HepG2 (cell line): Measurements from ENCODE around the gene USP10. TPM values are rescaled to one million over a fixed set of nuclear protein-coding genes. Genes with fewer than 3 reads are reported as not detected.
A peak's percentile ranks its signal among the peaks of the same experiment; 100 is the strongest.

ENCODE experiments used
- ARID4A ChIP-seq: sonication (generic); formaldehyde crosslinking; IDR thresholded peaks from 2 replicates; pipeline ENCODE4 v1.5.0; 2020; ENCODE audit warnings: mild to moderate bottlenecking, missing genetic modification reagents, borderline replicate concordance
- ATF7-NPFF ChIP-seq: sonication (generic); formaldehyde crosslinking; IDR thresholded peaks from 2 replicates; pipeline ENCODE4 v1.8.1; 2023; ENCODE audit warnings: mild to moderate bottlenecking, low read depth, missing genetic modification reagents, moderate library complexity
- DRAP1 ChIP-seq: IDR thresholded peaks from 2 replicates; pipeline ENCODE4 v1.6.1; 2016; ENCODE audit warnings: missing genetic modification reagents, missing compliant biosample characterization
- ETV6 ChIP-seq: sonication (generic); formaldehyde crosslinking; conservative IDR thresholded peaks from 2 replicates; pipeline ENCODE4 v1.4.0; 2020; ENCODE audit warnings: missing genetic modification reagents
- HNRNPLL ChIP-seq: fragments of 200-400 bp; formaldehyde crosslinking; IDR thresholded peaks from 2 replicates; pipeline ENCODE4 v1.6.1; 2017; ENCODE audit warnings: mild to moderate bottlenecking, low read depth, low read length; ENCODE audit not compliant: poor library complexity, severe bottlenecking
- MAZ ChIP-seq, 2 experiments: sonication (generic) in 1 of 2; formaldehyde crosslinking in 1 of 2; IDR thresholded peaks; 2 replicates each; pipeline versions ENCODE4 v1.5.0 to v1.6.1; 2012 to 2020; ENCODE audit warnings: low read depth in 2 of 2, mild to moderate bottlenecking in 2 of 2, borderline replicate concordance in 1 of 2, improper control_type of control experiment in 1 of 2, low read length in 1 of 2, missing genetic modification reagents in 1 of 2, moderate library complexity in 1 of 2
- MYC ChIP-seq: sonication (generic); formaldehyde crosslinking; IDR thresholded peaks from 2 replicates; pipeline ENCODE4 v1.9.0; 2021; ENCODE audit warnings: missing genetic modification reagents, borderline replicate concordance
- NPAS2 ChIP-seq: sonication (generic); formaldehyde crosslinking; IDR thresholded peaks from 2 replicates; pipeline ENCODE4 v1.8.0; 2022; ENCODE audit warnings: mild to moderate bottlenecking, missing genetic modification reagents, borderline replicate concordance
- PAXIP1 ChIP-seq: sonication (generic); formaldehyde crosslinking; conservative IDR thresholded peaks from 2 replicates; pipeline ENCODE4 v1.4.0; 2020; ENCODE audit warnings: mild to moderate bottlenecking, missing genetic modification reagents, moderate library complexity
- TAF15 ChIP-seq: fragments of 200-400 bp; formaldehyde crosslinking; IDR thresholded peaks from one replicate; pipeline ENCODE4 v1.6.1; 2018; ENCODE audit warnings: mild to moderate bottlenecking, low read depth, low read length; ENCODE audit not compliant: poor library complexity, severe bottlenecking
- XRCC5 ChIP-seq: fragments of 200-400 bp; formaldehyde crosslinking; optimal IDR thresholded peaks from 2 replicates; pipeline ENCODE3; 2017; ENCODE audit warnings: mild to moderate bottlenecking, low read length
- ZBED4 ChIP-seq: sonication (generic); formaldehyde crosslinking; IDR thresholded peaks from 2 replicates; pipeline ENCODE4 v1.4.0; 2020; ENCODE audit warnings: missing genetic modification reagents, borderline replicate concordance
- ZNF225 ChIP-seq: sonication (generic); formaldehyde crosslinking; IDR thresholded peaks from 2 replicates; pipeline ENCODE4 v1.4.0; 2020; ENCODE audit warnings: mild to moderate bottlenecking, missing genetic modification reagents
- ZNF556 ChIP-seq: sonication (generic); formaldehyde crosslinking; IDR thresholded peaks from 2 replicates; pipeline ENCODE4 v1.4.0; 2020; ENCODE audit warnings: mild to moderate bottlenecking, missing genetic modification reagents, borderline replicate concordance
- polyA plus RNA-seq, 8 experiments: library from polyadenylated mRNA; depleted of rRNA in 3 of 8; stranded (reverse) in 7 of 8; unstranded in 1 of 8; fragments of >200 nt; fragmentation: Illumina TruSeq in 4 of 8; extraction: Trizol in 4 of 8; gene quantifications; 2 replicates each; pipeline versions ENCODE4 v1.2.1 to v1.2.3, GENCODE V29; 2011 to 2016; ENCODE audit warnings: low read depth in 4 of 8, missing spikeins in 1 of 8, mixed read lengths in 1 of 8; ENCODE audit not compliant: insufficient read depth in 1 of 8
- total RNA-seq, 5 experiments: library from RNA; depleted of rRNA; stranded (reverse); fragments of >200 nt; fragmentation: Illumina TruSeq; extraction: Trizol; gene quantifications; 2 replicates each; pipeline ENCODE4 v1.2.3, GENCODE V29; 2016; ENCODE audit warnings: low read depth in 1 of 5

Gene USP10
- total and polyA plus RNA-seq, 2 of the 13 experiments (the other 11 are each of a cell fraction or from before 2014, with no cell fraction given): 79.1 to 122 TPM

- 0 out of 2 replicates have a peak, but pooled peaks have one; percentile 36 for TF ChIP-seq ARID4A
- no peak for TF ChIP-seq ETV6 (CRISPR knock-in tag)
- no peak for TF ChIP-seq TAF15
- peak; percentile 33; the same call in 1 of the 2 replicates for TF ChIP-seq PAXIP1 (CRISPR knock-in tag)
- no peak for TF ChIP-seq NPAS2
- TF ChIP-seq ZBED4: no peak
- peak; percentile 40; the same call in 1 of the 2 replicates for TF ChIP-seq MYC (CRISPR knock-in tag)
- peak; percentile 83 for TF ChIP-seq XRCC5
- peak; percentile 32; the same call in 1 of the 2 replicates for TF ChIP-seq ATF7-NPFF (CRISPR knock-in tag)
- peak; percentile 70; the same call in 1 of the 2 replicates for TF ChIP-seq ZNF225 (CRISPR knock-in tag)
- TF ChIP-seq MAZ (IDR thresholded peaks at IDR 0.05; ENCODE audit: borderline replicate concordance, low read depth, low read length): peak; percentile 67; the same call in 1 of the 2 replicates
- TF ChIP-seq MAZ (CRISPR knock-in tag; IDR thresholded peaks at IDR 0.05; ENCODE audit: low read depth): peak; percentile 54; the same call in 1 of the 2 replicates
- 0 out of 2 replicates have a peak, but pooled peaks have one; percentile 47 for TF ChIP-seq ZNF556 (CRISPR knock-in tag)
- peak; percentile 48 for TF ChIP-seq HNRNPLL
- peak; percentile 98 for TF ChIP-seq DRAP1
These were observed 120.0 kb downstream of the USP10 start, which contains the start of gene CRISPLD2 (continued) for GRCh38 chr16:84819644-84820304.
